Large intestine (tissue), 3 donors: ENCODE measurements around the gene NR2C2AP. TPM values are rescaled to one million over a fixed set of nuclear protein-coding genes. Genes with fewer than 3 reads are reported as not detected.

Source experiments
- DNase-seq, 2 donors: peaks; one replicate each; pipeline versions ENCODE4 v3.0.0 to v3.0.0-alpha.2; 2013
- H3K27ac ChIP-seq: one replicate; pipeline ENCODE4 v1.5.1; 2013; ENCODE audit warnings: low read length
- H3K27me3 ChIP-seq: 2 replicates; pipeline ENCODE4 v1.6.1; 2013; ENCODE audit warnings: low read length; ENCODE audit not compliant: control insufficient read depth, insufficient read depth
- H3K36me3 ChIP-seq: 2 replicates; pipeline ENCODE4 v1.6.1; 2013; ENCODE audit warnings: low read length; ENCODE audit not compliant: control insufficient read depth, insufficient read depth
- H3K4me1 ChIP-seq: one replicate; pipeline ENCODE4 v1.6.1; 2013; ENCODE audit warnings: low read length; ENCODE audit not compliant: control insufficient read depth, insufficient read depth
- H3K4me3 ChIP-seq: one replicate; pipeline ENCODE4 v1.5.1; 2013; ENCODE audit warnings: low read length
- H3K9me3 ChIP-seq: one replicate; pipeline ENCODE4 v1.6.1; 2013; ENCODE audit warnings: mild to moderate bottlenecking, low read depth, low read length, moderate library complexity; ENCODE audit not compliant: control insufficient read depth
- WGBS: methylation state at CpG from one replicate; pipeline ENCODE4 v1.1.5; 2013; ENCODE audit warnings: low lambda C conversion rate; ENCODE audit not compliant: insufficient coverage; 5-methylcytosine and 5-hydroxymethylcytosine counted together
- polyA plus RNA-seq: library from polyadenylated mRNA; unstranded; fragments of 120-200 nt; gene quantifications from one replicate; pipeline ENCODE4 v1.2.1, GENCODE V29; 2013

NR2C2AP gene
- polyA plus RNA-seq, 1 donor = 17.4 TPM

- peaks cover 10% of the 10 kb centered on the region for H3K9me3 ChIP-seq
- H3K4me3 ChIP-seq = no peak overlapping the region
- H3K4me1 ChIP-seq = peaks cover 10% of the 10 kb centered on the region
- H3K27me3 ChIP-seq = peaks cover 9% of the 10 kb centered on the region
- no CpG with 5 or more reads among the region's 14 CpGs for WGBS
- no peak for DNase-seq
- no peak overlapping the region for H3K27ac ChIP-seq
- peaks cover 8% of the 10 kb centered on the region for H3K36me3 ChIP-seq
Measured at GRCh38 chr19:19205416-19206410, 2.5 kb upstream of the NR2C2AP start.

GRCh38 chr19:19204181-19204580 lies 967 bp upstream of the NR2C2AP start:
- Histone ChIP-seq H3K9me3 (peaks cover 10% of the 10 kb centered on the region), H3K4me3 (no peak overlapping the region), H3K27me3 (peaks cover 9% of the 10 kb centered on the region), H3K4me1 (peaks cover 10% of the 10 kb centered on the region), H3K27ac (no peak overlapping the region), H3K36me3 (peaks cover 16% of the 10 kb centered on the region)
- WGBS = no CpG with 5 or more reads among the region's 13 CpGs
- DNase-seq = no peak

- peaks cover 5% of the 10 kb centered on the region for H3K9me3 ChIP-seq
- H3K4me3 ChIP-seq = peak overlapping the region; percentile 83
- DNase-seq = no peak
- H3K4me1 ChIP-seq = peaks cover 10% of the 10 kb centered on the region
- H3K36me3 ChIP-seq = peaks cover 29% of the 10 kb centered on the region
- no peak overlapping the region for H3K27ac ChIP-seq
- H3K27me3 ChIP-seq = peaks cover 9% of the 10 kb centered on the region
- WGBS = no CpG with 5 or more reads among the region's 11 CpGs
Measured at GRCh38 chr19:19202707-19203011, 555 bp downstream of the NR2C2AP start.

GRCh38 chr19:19201697-19202630 lies 1.2 kb downstream of the NR2C2AP start:
- no peak for DNase-seq
- Histone ChIP-seq H3K4me1 (peaks cover 10% of the 10 kb centered on the region), H3K36me3 (peaks cover 33% of the 10 kb centered on the region), H3K27ac (no peak overlapping the region), H3K4me3 (peak overlapping the region; percentile 83), H3K27me3 (peaks cover 9% of the 10 kb centered on the region), H3K9me3 (no peaks in the 10 kb centered on the region)
- no CpG with 5 or more reads among the region's 19 CpGs for WGBS

- Histone ChIP-seq H3K4me3 (no peak overlapping the region), H3K36me3 (peaks cover 25% of the 10 kb centered on the region), H3K27ac (no peak overlapping the region), H3K27me3 (no peaks in the 10 kb centered on the region), H3K9me3 (no peaks in the 10 kb centered on the region), H3K4me1 (no peaks in the 10 kb centered on the region)
- no CpG with 5 or more reads among the region's 5 CpGs for WGBS
- DNase-seq = no peak
Measured at GRCh38 chr19:19193926-19194325, 9.3 kb downstream of the NR2C2AP start.

GRCh38 chr19:19192910-19193423 lies 10.2 kb downstream of the NR2C2AP start:
- Histone ChIP-seq H3K27ac (no peak overlapping the region), H3K27me3 (no peaks in the 10 kb centered on the region), H3K4me1 (no peaks in the 10 kb centered on the region), H3K36me3 (peaks cover 15% of the 10 kb centered on the region), H3K9me3 (no peaks in the 10 kb centered on the region), H3K4me3 (peak overlapping the region; percentile 73)
- no CpG with 5 or more reads among the region's 22 CpGs for WGBS
- DNase-seq = no peak

GRCh38 chr19:19192078-19192882 lies 10.9 kb downstream of the NR2C2AP start, which contains the start of the genes BORCS8 and RFXANK:
Gene BORCS8 (minus strand): TSS chr19:19192152. CDS start chr19:19192117, 35 bp downstream.
Gene RFXANK (plus strand): TSS chr19:19192258. CDS start chr19:19193947, 1,689 bp downstream.
- 0% methylated on average over 6 of the region's 53 CpGs for WGBS
- Histone ChIP-seq H3K27ac (peak within 1 kb of the TSS; percentile 92), H3K36me3 (peaks cover 13% of the 10 kb centered on the region), H3K27me3 (no peaks in the 10 kb centered on the region), H3K4me1 (no peaks in the 10 kb centered on the region), H3K4me3 (peak within 1 kb of the TSS; percentile 73), H3K9me3 (no peaks in the 10 kb centered on the region)
- DNase-seq = peak; percentile 99 to 100

- Histone ChIP-seq H3K4me3 (peak overlapping the region; percentile 73), H3K27me3 (no peaks in the 10 kb centered on the region), H3K27ac (peak overlapping the region; percentile 92), H3K36me3 (peaks cover 10% of the 10 kb centered on the region), H3K9me3 (no peaks in the 10 kb centered on the region), H3K4me1 (no peaks in the 10 kb centered on the region)
- DNase-seq = no peak
- WGBS = no CpG with 5 or more reads among the region's 17 CpGs
Measured at GRCh38 chr19:19191768-19192077, 11.5 kb downstream of the NR2C2AP start.

- no peak for DNase-seq
- H3K27ac ChIP-seq = no peak overlapping the region
- no peaks in the 10 kb centered on the region for H3K9me3 ChIP-seq
- WGBS = no CpG with 5 or more reads among the region's 14 CpGs
- H3K36me3 ChIP-seq = peaks cover 24% of the 10 kb centered on the region
- no peak overlapping the region for H3K4me3 ChIP-seq
- H3K4me1 ChIP-seq = no peaks in the 10 kb centered on the region
- H3K27me3 ChIP-seq = no peaks in the 10 kb centered on the region
Measured at GRCh38 chr19:19186742-19187141, 16.5 kb downstream of the NR2C2AP start.
